Activated CD4-positive, alpha-beta T cell treated with anti-CD3 and anti-CD28 coated beads, Interleukin-2, amount 10 ng/mL, durations not matched to agents 7 days and 5 days (primary cell): ENCODE data around the gene PER1. TPM values are rescaled to one million over a fixed set of nuclear protein-coding genes. Genes with fewer than 3 reads are reported as not detected.

Source experiments
- CTCF ChIA-PET: fragments of 350-600 bp; sonication (Branson Sonifier 250); formaldehyde crosslinking; loops from one replicate; lab custom pipeline; 2021; ENCODE audit warnings: antibody characterized with exemption; lab: Charles Lee
- POLR2A ChIA-PET: fragments of 350-600 bp; sonication (Branson Sonifier 250); formaldehyde crosslinking; loops from one replicate; lab custom pipeline; 2021; ENCODE audit warnings: antibody characterized with exemption; lab: Charles Lee
- DNase-seq: peaks from one replicate; pipeline ENCODE4 v3.0.0-alpha.2; 2020
- H3K27ac Mint-ChIP-seq: one replicate; pipeline ENCODE4 v1.8.0; 2021; ENCODE audit warnings: mild to moderate bottlenecking, moderate library complexity, mixed read lengths
- H3K27me3 Mint-ChIP-seq: one replicate; pipeline ENCODE4 v1.8.0; 2021; ENCODE audit warnings: mixed read lengths
- H3K36me3 Mint-ChIP-seq: one replicate; pipeline ENCODE4 v1.8.0; 2021; ENCODE audit warnings: low read depth, mixed read lengths
- H3K4me1 Mint-ChIP-seq: one replicate; pipeline ENCODE4 v1.8.0; 2021; ENCODE audit warnings: mixed read lengths
- H3K4me3 Mint-ChIP-seq: one replicate; pipeline ENCODE4 v1.8.0; 2021; ENCODE audit warnings: mild to moderate bottlenecking, moderate library complexity, mixed read lengths
- H3K9me3 Mint-ChIP-seq: one replicate; pipeline ENCODE4 v1.8.0; 2021; ENCODE audit warnings: mixed read lengths
- total RNA-seq, 2 experiments: library from RNA; stranded (reverse); gene quantifications; one replicate each; pipeline ENCODE4 v1.2.3, GENCODE V29; 2021

Gene PER1
- total RNA-seq, 2 experiments from 2014 or later = 26.9 to 28.7 TPM

- ChIA-PET CTCF (interaction anchor here (0.6 to 6.3 kb wide), 13 partner anchors 10 to 63 kb away, joined by 3 to 68 read pairs (median 5); no protein-coding TSS in a partner anchor), POLR2A (interaction anchor here (0.9 to 1.9 kb wide), 6 partner anchors 17 to 224 kb away, joined by 3 to 16 read pairs (median 4); partner anchors contain the start of genes BORCS6, CNTROB and TRAPPC1)
- Mint-ChIP-seq H3K36me3 (peaks cover 31% of the 10 kb centered on the region), H3K4me1 (peaks cover 51% of the 10 kb centered on the region), H3K27ac (no peak overlapping the region), H3K27me3 (no peaks in the 10 kb centered on the region), H3K9me3 (no peaks in the 10 kb centered on the region), H3K4me3 (no peak overlapping the region)
- peak; percentile 100 for DNase-seq
Measured at GRCh38 chr17:8156246-8156992, 4.2 kb upstream of the PER1 start.

GRCh38 chr17:8155996-8156245, 3.7 kb upstream of the PER1 start:
- Mint-ChIP-seq H3K27ac (no peak overlapping the region), H3K9me3 (no peaks in the 10 kb centered on the region), H3K4me1 (peaks cover 47% of the 10 kb centered on the region), H3K4me3 (no peak overlapping the region), H3K27me3 (no peaks in the 10 kb centered on the region), H3K36me3 (peaks cover 26% of the 10 kb centered on the region)
- ChIA-PET POLR2A (interaction anchor here (1.2 to 1.4 kb wide), 2 partner anchors 17 to 67 kb away, joined by 3 to 16 read pairs; no protein-coding TSS in a partner anchor), CTCF (interaction anchor here (0.8 to 6.3 kb wide), 7 partner anchors 9 to 63 kb away, joined by 3 to 68 read pairs (median 5); no protein-coding TSS in a partner anchor)
- DNase-seq = no peak

- ChIA-PET CTCF (interaction anchor here (1.3 to 6.3 kb wide), 5 partner anchors 9 to 36 kb away, joined by 3 to 68 read pairs (median 9); no protein-coding TSS in a partner anchor), POLR2A (no interaction called here)
- H3K9me3 Mint-ChIP-seq = no peaks in the 10 kb centered on the region
- H3K36me3 Mint-ChIP-seq = peaks cover 21% of the 10 kb centered on the region
- H3K4me3 Mint-ChIP-seq = no peak overlapping the region
- peaks cover 44% of the 10 kb centered on the region for H3K4me1 Mint-ChIP-seq
- no peak overlapping the region for H3K27ac Mint-ChIP-seq
- DNase-seq = peak; percentile 22
- no peaks in the 10 kb centered on the region for H3K27me3 Mint-ChIP-seq
Measured at GRCh38 chr17:8155231-8155995, 3.2 kb upstream of the PER1 start.

- H3K27ac Mint-ChIP-seq = no peak overlapping the region
- H3K27me3 Mint-ChIP-seq = no peaks in the 10 kb centered on the region
- peaks cover 42% of the 10 kb centered on the region for H3K4me1 Mint-ChIP-seq
- CTCF ChIA-PET = interaction anchor here (2.3 to 6.3 kb wide), 4 partner anchors 8 to 35 kb away, joined by 7 to 68 read pairs (median 12); no protein-coding TSS in a partner anchor
- POLR2A ChIA-PET = interaction anchor here (0.9 kb wide), 1 partner anchor 18 kb away, joined by 4 read pairs; no protein-coding TSS in a partner anchor
- no peaks in the 10 kb centered on the region for H3K9me3 Mint-ChIP-seq
- DNase-seq = no peak
- peaks cover 14% of the 10 kb centered on the region for H3K36me3 Mint-ChIP-seq
- no peak overlapping the region for H3K4me3 Mint-ChIP-seq
Measured at GRCh38 chr17:8154608-8155155, 2.5 kb upstream of the PER1 start.

GRCh38 chr17:8153957-8154607, 1.9 kb upstream of the PER1 start:
- CTCF ChIA-PET = interaction anchor here (1.1 to 6.3 kb wide), 4 partner anchors 10 to 465 kb away, joined by 3 to 68 read pairs (median 10); partner anchors contain the start of gene WRAP53
- Mint-ChIP-seq H3K4me1 (peaks cover 36% of the 10 kb centered on the region), H3K9me3 (no peaks in the 10 kb centered on the region), H3K27ac (no peak overlapping the region), H3K27me3 (no peaks in the 10 kb centered on the region), H3K36me3 (peaks cover 11% of the 10 kb centered on the region), H3K4me3 (no peak overlapping the region)
- peak; percentile 90 for DNase-seq
- POLR2A ChIA-PET = interaction anchor here (0.6 to 0.9 kb wide), 2 partner anchors 19 to 206 kb away, joined by 3 to 4 read pairs; no protein-coding TSS in a partner anchor

GRCh38 chr17:8153525-8153956, 1.3 kb upstream of the PER1 start:
- Mint-ChIP-seq H3K27ac (no peak overlapping the region), H3K9me3 (no peaks in the 10 kb centered on the region), H3K4me3 (peak overlapping the region; percentile 40), H3K27me3 (no peaks in the 10 kb centered on the region), H3K4me1 (peaks cover 31% of the 10 kb centered on the region), H3K36me3 (peaks cover 7% of the 10 kb centered on the region)
- ChIA-PET POLR2A (interaction anchor here (0.6 to 0.9 kb wide), 2 partner anchors 19 to 207 kb away, joined by 3 to 4 read pairs; no protein-coding TSS in a partner anchor), CTCF (interaction anchor here (1.1 to 6.3 kb wide), 4 partner anchors 11 to 465 kb away, joined by 3 to 68 read pairs (median 5); partner anchors contain the start of gene WRAP53)
- DNase-seq = no peak

- CTCF ChIA-PET = interaction anchor here (1.1 to 6.3 kb wide), 3 partner anchors 14 to 464 kb away, joined by 3 to 68 read pairs (median 3); partner anchors contain the start of gene WRAP53
- no peak for DNase-seq
- POLR2A ChIA-PET = no interaction called here
- H3K9me3 Mint-ChIP-seq = no peaks in the 10 kb centered on the region
- H3K27me3 Mint-ChIP-seq = no peaks in the 10 kb centered on the region
- H3K4me1 Mint-ChIP-seq = peaks cover 27% of the 10 kb centered on the region
- H3K36me3 Mint-ChIP-seq = peaks cover 8% of the 10 kb centered on the region
- H3K4me3 Mint-ChIP-seq = peak overlapping the region; percentile 84
- no peak overlapping the region for H3K27ac Mint-ChIP-seq
Measured at GRCh38 chr17:8153031-8153451, 837 bp upstream of the PER1 start.

- peak; percentile 43 for DNase-seq
- ChIA-PET POLR2A (interaction anchor here (0.5 kb wide), 1 partner anchor 12 kb away, joined by 3 read pairs; no protein-coding TSS in a partner anchor), CTCF (interaction anchor here (1.0 to 6.7 kb wide), 3 partner anchors 12 to 38 kb away, joined by 3 to 54 read pairs (median 5); partner anchors contain the start of gene BORCS6)
- Mint-ChIP-seq H3K36me3 (peaks cover 15% of the 10 kb centered on the region), H3K4me1 (peaks cover 27% of the 10 kb centered on the region), H3K27me3 (no peaks in the 10 kb centered on the region), H3K4me3 (peak overlapping the region; percentile 84), H3K27ac (no peak overlapping the region), H3K9me3 (no peaks in the 10 kb centered on the region)
Measured at GRCh38 chr17:8151641-8152111, 528 bp downstream of the PER1 start.

GRCh38 chr17:8151120-8151640, 1.0 kb downstream of the PER1 start:
- no peaks in the 10 kb centered on the region for H3K9me3 Mint-ChIP-seq
- H3K4me1 Mint-ChIP-seq = peaks cover 27% of the 10 kb centered on the region
- H3K4me3 Mint-ChIP-seq = peak overlapping the region; percentile 84
- H3K27me3 Mint-ChIP-seq = no peaks in the 10 kb centered on the region
- peaks cover 19% of the 10 kb centered on the region for H3K36me3 Mint-ChIP-seq
- peak; percentile 92 for DNase-seq
- ChIA-PET CTCF (interaction anchor here (0.6 to 6.7 kb wide), 4 partner anchors 12 to 76 kb away, joined by 3 to 54 read pairs (median 4); partner anchors contain the start of gene BORCS6), POLR2A (interaction anchor here (0.5 kb wide), 1 partner anchor 12 kb away, joined by 3 read pairs; no protein-coding TSS in a partner anchor)
- no peak overlapping the region for H3K27ac Mint-ChIP-seq

GRCh38 chr17:8150194-8151119, 1.7 kb downstream of the PER1 start:
- no peaks in the 10 kb centered on the region for H3K9me3 Mint-ChIP-seq
- ChIA-PET CTCF (interaction anchor here (0.6 to 6.7 kb wide), 5 partner anchors 11 to 77 kb away, joined by 3 to 54 read pairs (median 4); partner anchors contain the start of gene BORCS6), POLR2A (no interaction called here)
- H3K4me1 Mint-ChIP-seq = peaks cover 27% of the 10 kb centered on the region
- peaks cover 25% of the 10 kb centered on the region for H3K36me3 Mint-ChIP-seq
- peak overlapping the region; percentile 84 for H3K4me3 Mint-ChIP-seq
- no peak overlapping the region for H3K27ac Mint-ChIP-seq
- H3K27me3 Mint-ChIP-seq = no peaks in the 10 kb centered on the region
- DNase-seq = no peak
